Uterus (tissue), 4 donors: ENCODE measurements around the gene SLC28A2. TPM values are rescaled to one million over a fixed set of nuclear protein-coding genes. Genes with fewer than 3 reads are reported as not detected.

Experiments
- DNase-seq, 2 donors: peaks; one replicate each; pipeline ENCODE4 v3.0.0-alpha.2; 2019 to 2020
- H3K27ac ChIP-seq, 2 donors: fragments of 200-600 bp; sonication (generic); 1 replicate in 1 of 2; 2 replicates in 1 of 2; pipeline ENCODE4 v1.5.1; 2016 to 2018
- H3K27me3 ChIP-seq, 2 donors: fragments of 200-600 bp; sonication (generic); one replicate each; pipeline ENCODE4 v1.5.1; 2018 to 2019; ENCODE audit warnings: control low read depth in 1 of 2
- H3K36me3 ChIP-seq, 2 donors: fragments of 200-600 bp; sonication (generic); one replicate each; pipeline ENCODE4 v1.5.1; 2019; ENCODE audit warnings: control low read depth in 1 of 2
- H3K4me1 ChIP-seq, 2 donors: fragments of 200-600 bp; sonication (generic); one replicate each; pipeline ENCODE4 v1.5.1; 2018 to 2019; ENCODE audit warnings: control low read depth in 1 of 2
- H3K4me3 ChIP-seq, 2 donors: fragments of 200-600 bp; sonication (generic); 1 replicate in 1 of 2; 2 replicates in 1 of 2; pipeline ENCODE4 v1.5.1; 2018 to 2019; ENCODE audit warnings: mild to moderate bottlenecking in 1 of 2
- H3K9me3 ChIP-seq, 2 donors: fragments of 200-600 bp; sonication (generic); one replicate each; pipeline ENCODE4 v1.5.1; 2019; ENCODE audit warnings: control low read depth in 1 of 2
- CTCF ChIP-seq, 4 experiments: fragments of 200-600 bp in 2 of 4; fragments of 450-650 bp in 2 of 4; sonication (generic) in 2 of 4; IDR thresholded peaks; one replicate each; pipeline ENCODE4 v1.5.1; 2016 to 2019; ENCODE audit warnings: antibody characterized with exemption in 4 of 4, mild to moderate bottlenecking in 2 of 4, moderate library complexity in 1 of 4
- POLR2A ChIP-seq, 2 donors: fragments of 450-650 bp; IDR thresholded peaks; one replicate each; pipeline ENCODE4 v1.6.1; 2016; ENCODE audit warnings: antibody characterized with exemption in 2 of 2, mild to moderate bottlenecking in 1 of 2, moderate library complexity in 1 of 2
- intact Hi-C: fragments of 100-400 bp; cut with DNase I; formaldehyde crosslinking; loops from one replicate; pipeline ENCODE4 v1.15.1; 2023; ENCODE audit warnings: low total_unique reads
- total RNA-seq, 4 donors: library from RNA; depleted of rRNA in 3 of 4; stranded (reverse); fragments of >200 nt in 3 of 4; gene quantifications; one replicate each; pipeline versions ENCODE4 v1.1.0 to v1.2.4, GENCODE V29; 2014 to 2023
- donor health status: DM: yes; HTN: yes; CAD: no.

Gene SLC28A2
- total RNA-seq, 4 donors from 2014 or later, result not detected

GRCh38 chr15:45262906-45263461, 10.9 kb downstream of the SLC28A2 start:
- TF ChIP-seq CTCF (IDR thresholded peaks at IDR 0.05), result no peak
- TF ChIP-seq POLR2A (IDR thresholded peaks at IDR 0.05), result no peak
- DNase-seq, result no peak
- no peak overlapping the region for H3K27ac ChIP-seq
- H3K27me3 ChIP-seq, result no peaks in the 10 kb centered on the region
- no peaks in the 10 kb centered on the region for H3K4me1 ChIP-seq
- H3K4me3 ChIP-seq, result no peak overlapping the region
- intact Hi-C loops, result no loop called here
- no peaks in the 10 kb centered on the region for H3K36me3 ChIP-seq
- no peaks in the 10 kb centered on the region for H3K9me3 ChIP-seq

- no peaks in the 10 kb centered on the region for H3K36me3 ChIP-seq
- H3K4me1 ChIP-seq, result no peaks in the 10 kb centered on the region
- no peaks in the 10 kb centered on the region for H3K27me3 ChIP-seq
- intact Hi-C loops, result no loop called here
- DNase-seq, result no peak
- no peak for TF ChIP-seq CTCF (IDR thresholded peaks at IDR 0.05)
- no peak for TF ChIP-seq POLR2A (IDR thresholded peaks at IDR 0.05)
- no peaks in the 10 kb centered on the region for H3K9me3 ChIP-seq
- no peak overlapping the region for H3K4me3 ChIP-seq
- no peak overlapping the region for H3K27ac ChIP-seq
Observed at GRCh38 chr15:45263854-45264253, 11.8 kb downstream of the SLC28A2 start.

- no peaks in the 10 kb centered on the region for H3K4me1 ChIP-seq
- TF ChIP-seq CTCF (IDR thresholded peaks at IDR 0.05), result no peak
- TF ChIP-seq POLR2A (IDR thresholded peaks at IDR 0.05), result no peak
- no peaks in the 10 kb centered on the region for H3K9me3 ChIP-seq
- DNase-seq, result no peak
- H3K36me3 ChIP-seq, result no peaks in the 10 kb centered on the region
- H3K27me3 ChIP-seq, result no peaks in the 10 kb centered on the region
- intact Hi-C loops, result no loop called here
- no peak overlapping the region for H3K4me3 ChIP-seq
- H3K27ac ChIP-seq, result no peak overlapping the region
Observed at GRCh38 chr15:45265506-45265905, 13.5 kb downstream of the SLC28A2 start.

- Histone ChIP-seq H3K9me3 (no peaks in the 10 kb centered on the region), H3K4me3 (no peak overlapping the region), H3K27me3 (no peaks in the 10 kb centered on the region), H3K4me1 (no peaks in the 10 kb centered on the region), H3K27ac (no peak overlapping the region), H3K36me3 (no peaks in the 10 kb centered on the region)
- no peak for DNase-seq
- intact Hi-C loops, result no loop called here
- TF ChIP-seq CTCF (IDR thresholded peaks at IDR 0.05) (no peak), POLR2A (IDR thresholded peaks at IDR 0.05) (no peak)
Observed at GRCh38 chr15:45268135-45268534, 16.1 kb downstream of the SLC28A2 start.

GRCh38 chr15:45274636-45275380, 22.8 kb downstream of the SLC28A2 start:
- Histone ChIP-seq H3K36me3 (no peaks in the 10 kb centered on the region), H3K4me1 (peaks cover 0 to 5% of the 10 kb centered on the region in 2 donors), H3K27ac (no peak overlapping the region), H3K27me3 (no peaks in the 10 kb centered on the region), H3K4me3 (no peak overlapping the region), H3K9me3 (no peaks in the 10 kb centered on the region)
- TF ChIP-seq POLR2A (IDR thresholded peaks at IDR 0.05) (no peak), CTCF (IDR thresholded peaks at IDR 0.05) (no peak)
- intact Hi-C loops, result no loop called here
- no peak for DNase-seq
